22Rv1 (cell line): ENCODE results near the gene SCO2.

Experiments used
- H3K27ac ChIP-seq: fragments of 450-650 bp; 2 replicates; pipeline ENCODE4 v1.5.1; 2017
- ZFX ChIP-seq: fragments of 450-650 bp; IDR thresholded peaks from 2 replicates; pipeline ENCODE4 v1.6.1; 2017; ENCODE audit warnings: antibody characterized with exemption, borderline replicate concordance
- TF ChIP-seq, protein P1 (sequence below): fragments of 450-650 bp; IDR thresholded peaks from 2 replicates; pipeline ENCODE4 v1.5.1; 2017; ENCODE audit warnings: mild to moderate bottlenecking

Gene SCO2

DNA sequence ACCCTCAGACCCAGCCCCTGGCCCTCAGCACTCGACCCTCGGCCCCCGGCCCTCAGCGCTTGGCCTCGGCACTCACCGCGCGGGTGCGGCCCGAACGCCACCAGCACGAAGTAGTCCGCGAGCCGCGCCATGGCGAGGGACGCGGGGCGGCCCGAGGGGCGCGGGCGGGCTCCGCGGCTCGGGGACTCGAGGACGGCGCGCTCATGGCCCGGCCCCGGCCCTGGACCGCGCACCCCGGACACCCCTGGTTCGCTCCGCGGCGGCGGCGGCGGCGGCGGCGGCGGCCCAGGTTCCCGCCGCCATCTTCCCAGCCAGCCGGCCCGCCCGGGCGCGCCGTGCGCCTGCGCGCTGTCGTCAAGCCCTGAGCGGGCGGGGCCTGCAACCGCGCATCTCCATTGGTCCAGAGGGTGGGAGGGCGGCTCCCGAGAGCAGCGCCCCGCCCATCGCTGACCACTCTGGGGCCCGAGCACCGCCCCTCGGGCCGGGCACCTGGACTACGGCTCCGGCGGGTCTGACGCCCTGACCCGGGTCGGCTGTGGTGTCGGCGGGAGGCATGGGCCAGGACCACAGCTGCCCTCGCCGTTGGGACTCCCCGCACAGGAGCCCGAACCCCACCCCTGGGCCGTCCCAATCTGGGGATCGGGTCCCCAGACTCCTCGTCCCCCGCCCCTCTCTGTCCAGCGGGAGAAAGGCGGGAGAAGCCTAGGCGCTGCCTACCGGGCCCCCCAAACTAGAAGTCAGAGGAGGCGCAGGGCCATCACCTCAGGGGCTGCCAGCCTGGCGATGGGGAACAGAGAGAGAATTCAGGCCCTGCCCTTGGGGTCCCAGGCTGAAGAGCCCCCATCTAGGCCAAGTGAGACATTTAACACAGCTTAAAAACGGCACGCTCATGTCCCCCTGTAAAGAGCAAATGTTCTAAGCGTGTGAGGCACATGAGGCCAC is 50.4 kb downstream of the SCO2 start, which contains the start of gene SBF1:
TSS of gene SBF1 (minus strand) at position 326 of the 942 bp plus-strand sequence. CDS start at position 131, 195 bp downstream.
- H3K27ac ChIP-seq = peak within 1 kb of the TSS; percentile 69
- TF ChIP-seq, protein P1, sequence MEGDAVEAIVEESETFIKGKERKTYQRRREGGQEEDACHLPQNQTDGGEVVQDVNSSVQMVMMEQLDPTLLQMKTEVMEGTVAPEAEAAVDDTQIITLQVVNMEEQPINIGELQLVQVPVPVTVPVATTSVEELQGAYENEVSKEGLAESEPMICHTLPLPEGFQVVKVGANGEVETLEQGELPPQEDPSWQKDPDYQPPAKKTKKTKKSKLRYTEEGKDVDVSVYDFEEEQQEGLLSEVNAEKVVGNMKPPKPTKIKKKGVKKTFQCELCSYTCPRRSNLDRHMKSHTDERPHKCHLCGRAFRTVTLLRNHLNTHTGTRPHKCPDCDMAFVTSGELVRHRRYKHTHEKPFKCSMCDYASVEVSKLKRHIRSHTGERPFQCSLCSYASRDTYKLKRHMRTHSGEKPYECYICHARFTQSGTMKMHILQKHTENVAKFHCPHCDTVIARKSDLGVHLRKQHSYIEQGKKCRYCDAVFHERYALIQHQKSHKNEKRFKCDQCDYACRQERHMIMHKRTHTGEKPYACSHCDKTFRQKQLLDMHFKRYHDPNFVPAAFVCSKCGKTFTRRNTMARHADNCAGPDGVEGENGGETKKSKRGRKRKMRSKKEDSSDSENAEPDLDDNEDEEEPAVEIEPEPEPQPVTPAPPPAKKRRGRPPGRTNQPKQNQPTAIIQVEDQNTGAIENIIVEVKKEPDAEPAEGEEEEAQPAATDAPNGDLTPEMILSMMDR = no peak
- no peak for TF ChIP-seq ZFX

DNA sequence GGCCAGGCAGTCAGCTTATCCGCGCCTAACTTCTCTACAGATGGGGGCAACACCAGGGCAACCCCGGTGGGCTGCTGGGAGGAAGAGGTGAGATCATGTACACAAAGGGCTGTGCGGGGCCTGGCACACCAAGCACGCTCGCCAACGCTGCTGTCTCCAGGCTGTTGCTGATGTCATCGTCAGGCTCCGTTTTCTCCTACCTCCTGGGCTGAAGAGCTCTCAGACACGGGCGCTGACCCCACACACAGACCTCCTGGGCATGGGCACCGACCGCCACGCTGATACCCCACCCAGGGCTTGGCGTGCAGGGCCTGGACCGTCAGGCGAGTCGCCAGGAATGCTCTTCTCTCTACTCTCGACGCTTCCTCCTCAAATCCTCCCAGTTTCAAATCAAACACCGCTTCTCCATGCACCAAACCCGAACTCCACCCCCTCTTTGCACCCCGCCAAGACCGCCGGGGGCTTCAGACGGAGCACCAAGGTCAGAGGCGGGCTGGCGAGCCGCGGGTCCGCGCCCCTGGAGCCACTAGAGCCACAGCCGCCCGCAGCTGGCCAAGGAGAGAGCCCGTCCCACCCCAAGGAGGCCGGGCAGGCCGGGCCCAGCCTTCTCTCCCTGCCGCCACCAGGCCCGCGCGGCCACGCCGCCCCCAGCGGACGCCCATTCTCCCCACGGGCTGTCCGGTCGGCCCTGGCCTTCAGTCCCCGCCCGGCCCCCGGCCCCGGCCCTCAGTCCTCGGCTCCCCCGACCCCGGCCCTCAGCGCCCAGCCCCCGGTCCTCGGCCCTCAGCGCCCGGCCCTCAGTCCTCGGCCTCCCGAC is 51.3 kb downstream of the SCO2 start:
- peak overlapping the region; percentile 69 for H3K27ac ChIP-seq
- TF ChIP-seq, protein P1 = no peak
- no peak for TF ChIP-seq ZFX
